H1 (cell line): ENCODE results near the gene HSCB. TPM values are rescaled to one million over a fixed set of nuclear protein-coding genes. Genes with fewer than 3 reads are reported as not detected.

ENCODE experiments used
- CTCF ChIA-PET: fragments of 300-600 bp; sonication (Branson Sonifier 250); formaldehyde crosslinking; loops from one replicate; lab custom pipeline; 2021; ENCODE audit not compliant: partially characterized antibody; lab: Charles Lee
- POLR2A ChIA-PET: fragments of 300-600 bp; sonication (Branson Sonifier 250); formaldehyde crosslinking; loops from one replicate; lab custom pipeline; 2021; ENCODE audit warnings: inconsistent platforms; ENCODE audit not compliant: partially characterized antibody; lab: Charles Lee
- DNase-seq, 2 experiments: peaks; one replicate each; pipeline versions ENCODE4 v3.0.0 to v3.0.0-alpha.2; 2010 to 2022; ENCODE audit warnings: low spot score in 2 of 2, low read depth in 1 of 2, mixed read lengths in 1 of 2
- FAIRE-seq: peaks from 2 replicates; lab custom pipeline; 2011; peaks lifted over from hg19 to GRCh38; lab: Jason Lieb, UNC
- H2AFZ ChIP-seq: 2 replicates; pipeline ENCODE4 v1.8.1; 2012; ENCODE audit warnings: low read length, inconsistent platforms
- H2AK5ac ChIP-seq: 2 replicates; pipeline ENCODE4 v1.6.1; 2013; ENCODE audit warnings: low read depth, low read length
- H2BK120ac ChIP-seq: replicated peaks from 2 replicates; pipeline ENCODE3; 2013; ENCODE audit warnings: low read depth, low read length, inconsistent platforms
- H2BK12ac ChIP-seq: 2 replicates; pipeline ENCODE4 v1.6.1; 2013; ENCODE audit warnings: low read depth, low read length
- H2BK15ac ChIP-seq: 2 replicates; pipeline ENCODE4 v1.6.1; 2013; ENCODE audit warnings: low read length
- H2BK20ac ChIP-seq: 2 replicates; pipeline ENCODE4 v1.6.1; 2013; ENCODE audit warnings: low read length
- H2BK5ac ChIP-seq: 2 replicates; pipeline ENCODE4 v1.6.1; 2013; ENCODE audit warnings: low read depth, low read length
- H3K14ac ChIP-seq: 2 replicates; pipeline ENCODE4 v1.6.1; 2013; ENCODE audit warnings: inconsistent platforms; ENCODE audit not compliant: insufficient read length
- H3K18ac ChIP-seq: 2 replicates; pipeline ENCODE4 v1.6.1; 2013; ENCODE audit warnings: low read length; ENCODE audit errors: extremely low read depth
- H3K23ac ChIP-seq: 2 replicates; pipeline ENCODE4 v1.6.1; 2013; ENCODE audit warnings: inconsistent platforms; ENCODE audit not compliant: insufficient read length
- H3K23me2 ChIP-seq: 2 replicates; pipeline ENCODE4 v1.6.1; 2013; ENCODE audit warnings: low read depth, low read length
- H3K27ac ChIP-seq: 2 replicates; pipeline ENCODE4 v1.6.1; 2011; ENCODE audit warnings: low read depth, low read length, inconsistent platforms
- H3K27me3 ChIP-seq, 4 experiments: replicated peaks in 1 of 4; 1 replicate in 1 of 4; 2 replicates in 3 of 4; pipeline versions ENCODE4 v1.6.1 to v1.8.1; 2011 to 2013; ENCODE audit warnings: low read length in 3 of 4, mild to moderate bottlenecking in 3 of 4, inconsistent platforms in 2 of 4, mixed read lengths in 2 of 4, moderate library complexity in 1 of 4; ENCODE audit not compliant: control insufficient read depth in 3 of 4, insufficient read depth in 3 of 4; ENCODE audit errors: extremely low read depth in 1 of 4
- H3K36me3 ChIP-seq, 4 experiments: 2 replicates each; pipeline versions ENCODE4 v1.6.1 to v1.8.1; 2011 to 2013; ENCODE audit warnings: mild to moderate bottlenecking in 4 of 4, low read length in 3 of 4, moderate library complexity in 2 of 4, control low read depth in 1 of 4, inconsistent platforms in 1 of 4; ENCODE audit not compliant: insufficient read depth in 4 of 4, control insufficient read depth in 2 of 4
- H3K4ac ChIP-seq: replicated peaks from 2 replicates; pipeline ENCODE3; 2013; ENCODE audit warnings: low read length, low read depth, mixed read lengths, inconsistent platforms; ENCODE audit not compliant: insufficient read length
- H3K4me1 ChIP-seq, 4 experiments: replicated peaks in 1 of 4; 1 replicate in 1 of 4; 2 replicates in 3 of 4; pipeline versions ENCODE4 v1.6.1 to v1.8.1; 2011 to 2013; ENCODE audit warnings: low read length in 3 of 4, inconsistent platforms in 2 of 4, mixed read lengths in 1 of 4; ENCODE audit not compliant: insufficient read depth in 4 of 4, control insufficient read depth in 3 of 4
- H3K4me2 ChIP-seq, 2 experiments: 2 replicates each; pipeline versions ENCODE4 v1.6.1 to v1.8.1; 2011 to 2013; ENCODE audit warnings: low read depth in 2 of 2, low read length in 2 of 2, control low read depth in 1 of 2, inconsistent platforms in 1 of 2, mild to moderate bottlenecking in 1 of 2; ENCODE audit not compliant: insufficient read depth in 1 of 2
- H3K4me3 ChIP-seq, 4 experiments: fragments of 200-600, 300-600 bp in 1 of 4; sonication (generic), shearing (Covaris generic), sonication (Bioruptor Twin) in 1 of 4; 2 replicates each; pipeline versions ENCODE4 v1.5.1 to v1.8.1; 2011 to 2016; ENCODE audit warnings: low read length in 4 of 4, low read depth in 3 of 4, control low read depth in 2 of 4, inconsistent platforms in 2 of 4, mild to moderate bottlenecking in 2 of 4, mixed read lengths in 1 of 4, moderate library complexity in 1 of 4; ENCODE audit not compliant: insufficient read depth in 2 of 4; ENCODE audit errors: extremely low read depth in 1 of 4
- H3K56ac ChIP-seq: replicated peaks from 2 replicates; pipeline ENCODE3; 2013; ENCODE audit warnings: low read depth, mild to moderate bottlenecking, mixed read lengths, low read length, inconsistent platforms; ENCODE audit not compliant: insufficient read length
- H3K79me1 ChIP-seq: 2 replicates; pipeline ENCODE4 v1.6.1; 2013; ENCODE audit warnings: low read depth, low read length, control low read depth
- H3K79me2 ChIP-seq, 2 experiments: 2 replicates each; pipeline versions ENCODE4 v1.6.1 to v1.8.1; 2012 to 2013; ENCODE audit warnings: low read length in 2 of 2, mild to moderate bottlenecking in 2 of 2, inconsistent platforms in 1 of 2; ENCODE audit not compliant: insufficient read depth in 2 of 2, control insufficient read depth in 1 of 2
- H3K9ac ChIP-seq, 4 experiments: replicated peaks in 1 of 4; 1 replicate in 1 of 4; 2 replicates in 3 of 4; pipeline versions ENCODE4 v1.6.1 to v1.8.1; 2011 to 2013; ENCODE audit warnings: low read depth in 3 of 4, low read length in 3 of 4, control low read depth in 2 of 4, mild to moderate bottlenecking in 2 of 4, moderate library complexity in 2 of 4, inconsistent platforms in 1 of 4; ENCODE audit errors: extremely low read depth in 1 of 4
- H3K9me3 ChIP-seq, 2 experiments: 2 replicates each; pipeline versions ENCODE4 v1.6.1 to v1.8.1; 2012 to 2013; ENCODE audit warnings: mild to moderate bottlenecking in 2 of 2, moderate library complexity in 2 of 2, control low read depth in 1 of 2, inconsistent platforms in 1 of 2, low read depth in 1 of 2, low read length in 1 of 2, mixed read lengths in 1 of 2; ENCODE audit not compliant: insufficient read depth in 2 of 2
- H4K20me1 ChIP-seq, 2 experiments: replicated peaks in 1 of 2; 2 replicates each; pipeline versions ENCODE3 to v1.8.1; 2011 to 2013; ENCODE audit warnings: inconsistent platforms in 2 of 2, low read length in 2 of 2, mild to moderate bottlenecking in 1 of 2; ENCODE audit not compliant: insufficient read depth in 2 of 2, control insufficient read depth in 1 of 2
- H4K5ac ChIP-seq: 2 replicates; pipeline ENCODE4 v1.6.1; 2013; ENCODE audit warnings: low read length, low read depth, mixed read lengths, inconsistent platforms; ENCODE audit not compliant: insufficient read length
- H4K8ac ChIP-seq: 2 replicates; pipeline ENCODE4 v1.8.0; 2013; ENCODE audit warnings: mild to moderate bottlenecking, moderate library complexity, low read length, inconsistent platforms; ENCODE audit not compliant: insufficient read depth; ENCODE audit errors: extremely low read depth
- H4K91ac ChIP-seq: replicated peaks from 2 replicates; pipeline ENCODE3; 2013; ENCODE audit warnings: low read length, mixed read lengths, inconsistent platforms; ENCODE audit not compliant: insufficient read length
- EZH2 ChIP-seq: fragments of 200-600 bp; sonication (generic); IDR thresholded peaks from 2 replicates; pipeline ENCODE4 v1.7.1; 2012; ENCODE audit warnings: low read depth, mild to moderate bottlenecking, moderate library complexity, low read length, inconsistent platforms; ENCODE audit not compliant: severe bottlenecking
- FOSL1 ChIP-seq: IDR thresholded peaks from 2 replicates; pipeline ENCODE4 v1.6.1; 2011; ENCODE audit warnings: mild to moderate bottlenecking, low read depth, low read length, moderate library complexity; ENCODE audit not compliant: insufficient read depth
- JUN ChIP-seq: IDR thresholded peaks from 2 replicates; pipeline ENCODE4 v1.6.1; 2011; ENCODE audit warnings: low read depth, mild to moderate bottlenecking, improper control_type of control experiment, low read length
- NANOG ChIP-seq: IDR thresholded peaks from 2 replicates; pipeline ENCODE4 v1.6.1; 2011; ENCODE audit warnings: low read length, low read depth, mild to moderate bottlenecking, inconsistent platforms; ENCODE audit not compliant: insufficient read depth, poor library complexity, severe bottlenecking
- SIN3A ChIP-seq, 2 experiments: IDR thresholded peaks in 1 of 2; conservative IDR thresholded peaks in 1 of 2; 2 replicates each; pipeline ENCODE4 v1.6.1; 2011 to 2012; ENCODE audit warnings: low read length in 2 of 2, improper control_type of control experiment in 1 of 2, low read depth in 1 of 2, mild to moderate bottlenecking in 1 of 2
- SP4 ChIP-seq: IDR thresholded peaks from 2 replicates; pipeline ENCODE4 v1.6.1; 2012; ENCODE audit warnings: low read length, inconsistent platforms
- TBP ChIP-seq: IDR thresholded peaks from 2 replicates; pipeline ENCODE4 v1.6.1; 2011; ENCODE audit warnings: low read depth, low read length, improper control_type of control experiment
- WGBS, 2 experiments: shearing (Covaris generic) in 1 of 2; methylation state at CpG; one replicate each; pipeline versions ENCODE4 v1.1.6 to v1.1.7; 2013 to 2015; ENCODE audit warnings: low lambda C conversion rate in 2 of 2, mixed read lengths in 2 of 2, inconsistent platforms in 1 of 2, low coverage in 1 of 2, missing lambda C conversion rate in 1 of 2; ENCODE audit not compliant: insufficient replicate concordance in 2 of 2, insufficient coverage in 1 of 2, insufficient read length in 1 of 2; ENCODE audit errors: extremely low coverage in 1 of 2, missing lambda C conversion rate in 1 of 2; 5-methylcytosine and 5-hydroxymethylcytosine counted together
- polyA plus RNA-seq, 7 experiments: library from polyadenylated mRNA; depleted of rRNA in 3 of 7; stranded (reverse) in 5 of 7; unstranded in 2 of 7; fragments of >200 nt in 5 of 7; fragments of 200-250 nt in 2 of 7; gene quantifications; 1 replicate in 5 of 7; 2 replicates in 1 of 7; 4 replicates in 1 of 7; pipeline versions ENCODE4 v1.2.1 to v1.2.3, GENCODE V29; 2011 to 2013; ENCODE audit warnings: missing spikeins in 2 of 7, mixed read lengths in 2 of 7
- total RNA-seq: library from RNA; stranded (reverse); fragmentation: NEBNext Ultra II Directional; extraction: Animal tissue kit (Norgen Biotek cat#: 25700); gene quantifications from 2 replicates; pipeline ENCODE4 v1.2.1, GENCODE V29; 2021

Gene HSCB
- total and polyA plus RNA-seq, 2 of the 8 experiments (the other 6 are each of a cell fraction or from before 2014, with no cell fraction given), result 14.7 to 16.6 TPM

DNA sequence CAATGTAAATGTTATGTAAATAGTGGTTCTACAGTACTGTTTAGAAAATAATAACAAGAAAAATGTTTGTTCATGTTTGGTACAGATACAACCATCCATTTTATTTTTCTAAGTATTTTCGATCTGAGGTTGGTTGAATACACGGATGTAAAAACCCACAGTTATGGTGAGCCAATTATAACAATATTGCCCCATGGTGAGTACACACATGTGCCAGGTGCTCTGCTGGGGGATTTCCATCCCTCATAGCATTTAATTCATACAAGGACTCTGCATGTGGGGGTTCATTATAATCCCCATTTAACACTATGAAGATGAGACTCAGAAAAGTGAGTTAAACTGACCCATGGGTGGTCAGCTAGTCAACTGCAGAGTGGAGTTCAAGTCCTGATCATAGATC lies 38.9 kb upstream of the HSCB start:
- CTCF ChIA-PET, result no interaction called here
- DNase-seq (no peak), FAIRE-seq (no peak)
- Histone ChIP-seq H3K9ac (no peak overlapping the region), H3K23me2 (no peaks in the 10 kb centered on the region; the same call in 1 of the 2 replicates), H3K18ac (no peak overlapping the region), H3K27ac (no peak overlapping the region), H4K20me1 (peaks cover 0 to 4% of the 10 kb centered on the region in 2 experiments), H3K23ac (no peak overlapping the region), H2BK120ac (no peak overlapping the region), H3K9me3 (no peaks in the 10 kb centered on the region), H4K8ac (no peak overlapping the region), H2BK20ac (no peak overlapping the region), H3K4ac (no peak overlapping the region), H3K14ac (no peak overlapping the region), H3K79me1 (no peaks in the 10 kb centered on the region), H3K56ac (no peak overlapping the region), H4K5ac (no peak overlapping the region)
- POLR2A ChIA-PET, result no interaction called here
- TF ChIP-seq SP4 (no peak), FOSL1 (no peak), NANOG (no peak), JUN (no peak), SIN3A (conservative IDR thresholded peaks at IDR 0.05 in 1 of 2, IDR thresholded peaks at IDR 0.05 in 1 of 2; ENCODE audit: low read depth in 1 of 2, low read length in 2 of 2) (no peak), EZH2 (no peak), TBP (no peak)
- TF ChIP-seq, all 59 proteins: peak for 0
- H3K4me1 ChIP-seq, result no peaks in the 10 kb centered on the region
- no peaks in the 10 kb centered on the region for H3K27me3 ChIP-seq
- H3K36me3 ChIP-seq, result peaks cover 0 to 20% (median 7%) of the 10 kb centered on the region in 4 experiments; a peak in 4 of 8 replicates
- no peak overlapping the region for H2BK12ac ChIP-seq
- 100% methylated on average over 2 of the region's 2 CpGs; no CpG with 5 or more reads in 1 of the 2 experiments for WGBS, 2 experiments
- no peak overlapping the region for H2AK5ac ChIP-seq
- no peak overlapping the region for H3K4me3 ChIP-seq
- no peak overlapping the region for H4K91ac ChIP-seq
- H3K79me2 ChIP-seq, result no peaks in the 10 kb centered on the region
- H2AFZ ChIP-seq, result no peak overlapping the region
- no peak overlapping the region for H2BK15ac ChIP-seq
- H2BK5ac ChIP-seq, result no peak overlapping the region
- H3K4me2 ChIP-seq, result no peak overlapping the region
